ENCODE measurements around the gene RNF212. TPM values are rescaled to one million over a fixed set of nuclear protein-coding genes. Genes with fewer than 3 reads are reported as not detected.

The RNF212 gene
- total RNA-seq, 1 donor from 2014 or later, result 11.2 TPM

- no peak for DNase-seq (ENCODE audit: low spot score, unreplicated experiment)
- Mint-ChIP-seq H3K4me3 (ENCODE audit: low read depth) (no peak overlapping the region), H3K9me3 (ENCODE audit: low read depth) (no peaks in the 10 kb centered on the region), H3K4me1 (ENCODE audit: low read depth) (peaks cover 9% of the 10 kb centered on the region), H3K27me3 (no peaks in the 10 kb centered on the region), H3K36me3 (ENCODE audit: insufficient read depth) (peaks cover 8% of the 10 kb centered on the region), H3K27ac (no peak overlapping the region)
- no peak for TF ChIP-seq CTCF (IDR thresholded peaks at IDR 0.05; ENCODE audit: unreplicated experiment)
Measured at GRCh38 chr4:1023075-1023640, 90.2 kb downstream of the RNF212 start.

GRCh38 chr4:1022739-1023066, 90.7 kb downstream of the RNF212 start:
- no peak for TF ChIP-seq CTCF (IDR thresholded peaks at IDR 0.05; ENCODE audit: unreplicated experiment)
- no peaks in the 10 kb centered on the region for H3K27me3 Mint-ChIP-seq
- H3K27ac Mint-ChIP-seq, result no peak overlapping the region
- no peak for DNase-seq (ENCODE audit: low spot score, unreplicated experiment)
- peaks cover 10% of the 10 kb centered on the region for H3K4me1 Mint-ChIP-seq (ENCODE audit: low read depth)
- no peaks in the 10 kb centered on the region for H3K9me3 Mint-ChIP-seq (ENCODE audit: low read depth)
- H3K36me3 Mint-ChIP-seq (ENCODE audit: insufficient read depth), result peaks cover 8% of the 10 kb centered on the region
- no peak overlapping the region for H3K4me3 Mint-ChIP-seq (ENCODE audit: low read depth)

- no peak overlapping the region for H3K4me3 Mint-ChIP-seq (ENCODE audit: low read depth)
- no peaks in the 10 kb centered on the region for H3K27me3 Mint-ChIP-seq
- peaks cover 10% of the 10 kb centered on the region for H3K4me1 Mint-ChIP-seq (ENCODE audit: low read depth)
- H3K36me3 Mint-ChIP-seq (ENCODE audit: insufficient read depth), result peaks cover 8% of the 10 kb centered on the region
- no peak overlapping the region for H3K27ac Mint-ChIP-seq
- no peak for DNase-seq (ENCODE audit: low spot score, unreplicated experiment)
- no peaks in the 10 kb centered on the region for H3K9me3 Mint-ChIP-seq (ENCODE audit: low read depth)
- TF ChIP-seq CTCF (IDR thresholded peaks at IDR 0.05; ENCODE audit: unreplicated experiment), result no peak
Measured at GRCh38 chr4:1022051-1022738, 91.2 kb downstream of the RNF212 start.

Other genes with a start within 250 kb of the RNF212 start
- 116 and 119 TPM in 2 replicates for gene GAK, start 181.2 kb downstream of the RNF212 start, total RNA-seq
- 29.1 and 30.6 TPM in 2 replicates for gene TMEM175, start 181.1 kb downstream of the RNF212 start, total RNA-seq
- 21.6 and 24.9 TPM in 2 replicates for gene DGKQ, start 140.0 kb downstream of the RNF212 start, total RNA-seq
- 79.4 and 87.0 TPM in 2 replicates for gene IDUA, start 126.5 kb downstream of the RNF212 start, total RNA-seq
- gene SLC26A1, start 120.2 kb downstream of the RNF212 start, total RNA-seq, result 2.6 and 3.3 TPM in 2 replicates
- 121 and 126 TPM in 2 replicates for gene FGFRL1, start 101.9 kb downstream of the RNF212 start, total RNA-seq
- 1.9 and 2.2 TPM in 2 replicates for gene SPON2, start 59.0 kb upstream of the RNF212 start, total RNA-seq
- gene CTBP1, start 135.6 kb upstream of the RNF212 start, total RNA-seq, result 199 and 204 TPM in 2 replicates
- gene MAEA, start 176.3 kb upstream of the RNF212 start, total RNA-seq, result 77.8 and 81.3 TPM in 2 replicates
- gene UVSSA, start 233.6 kb upstream of the RNF212 start, total RNA-seq, result 32.5 and 39.5 TPM in 2 replicates

Data from progenitor cell of endocrine pancreas (in vitro differentiated cells).